Cardiac muscle cell (in vitro differentiated cells and primary cell): ENCODE results near the gene HSD17B1. TPM values are rescaled to one million over a fixed set of nuclear protein-coding genes. Genes with fewer than 3 reads are reported as not detected.

Experiments
- DNase-seq, 2 donors: peaks; one replicate each; pipeline versions ENCODE4 v3.0.0 to v3.0.0-alpha.2; 2010 to 2017; ENCODE audit warnings: low read depth in 1 of 2, low spot score in 1 of 2
- H3K27ac ChIP-seq: fragments of 200-600 bp; sonication (generic); 2 replicates; pipeline ENCODE4 v1.5.1; 2016
- H3K27me3 ChIP-seq: fragments of 200-600 bp; sonication (generic); 2 replicates; pipeline ENCODE4 v1.6.0; 2016; ENCODE audit warnings: control low read depth
- H3K36me3 ChIP-seq: fragments of 200-600 bp; sonication (generic); 2 replicates; pipeline ENCODE4 v1.5.1; 2016; ENCODE audit warnings: control low read depth
- H3K4me1 ChIP-seq: fragments of 200-600 bp; sonication (generic); 2 replicates; pipeline ENCODE4 v1.8.1; 2017; ENCODE audit warnings: low read depth, mild to moderate bottlenecking, mixed run types
- H3K4me3 ChIP-seq: fragments of 200-600 bp; sonication (generic); 2 replicates; pipeline ENCODE4 v1.5.1; 2016; ENCODE audit warnings: mild to moderate bottlenecking
- H3K9me3 ChIP-seq: fragments of 200-600 bp; sonication (generic); 2 replicates; pipeline ENCODE4 v1.5.1; 2017; ENCODE audit warnings: low read depth, mild to moderate bottlenecking, control low read depth
- CTCF ChIP-seq: IDR thresholded peaks from 2 replicates; pipeline ENCODE4 v1.5.1; 2012; ENCODE audit warnings: low read depth, mild to moderate bottlenecking, low read length
- polyA plus RNA-seq: library from polyadenylated mRNA; unstranded; fragments of >200 nt; fragmentation: Nextera tagmentation; extraction: Ambion mirVana; gene quantifications from 2 replicates; pipeline ENCODE4 v1.2.1, GENCODE V29; 2016
- total RNA-seq: library from RNA; depleted of rRNA; stranded (reverse); fragments of >200 nt; gene quantifications from 2 replicates; pipeline ENCODE4 v1.2.3, GENCODE V29; 2016

Gene HSD17B1
- total and polyA plus RNA-seq, 2 experiments from 2014 or later, result 3.0 to 6.0 TPM

GRCh38 chr17:42512246-42512645 is 40.5 kb upstream of the HSD17B1 start:
- Histone ChIP-seq H3K27ac (no peak overlapping the region), H3K27me3 (no peaks in the 10 kb centered on the region), H3K9me3 (no peaks in the 10 kb centered on the region), H3K36me3 (peaks cover 8% of the 10 kb centered on the region), H3K4me1 (peaks cover 7% of the 10 kb centered on the region), H3K4me3 (no peak overlapping the region)
- no peak for DNase-seq
- no peak for TF ChIP-seq CTCF

GRCh38 chr17:42512733-42513251 is 39.9 kb upstream of the HSD17B1 start:
- H3K4me3 ChIP-seq, result no peak overlapping the region
- TF ChIP-seq CTCF, result no peak
- peaks cover 8% of the 10 kb centered on the region for H3K36me3 ChIP-seq
- H3K9me3 ChIP-seq, result no peaks in the 10 kb centered on the region
- DNase-seq, result peak in 1 of 2 donors; percentile 46
- no peaks in the 10 kb centered on the region for H3K27me3 ChIP-seq
- no peak overlapping the region for H3K27ac ChIP-seq
- peaks cover 5% of the 10 kb centered on the region for H3K4me1 ChIP-seq

- H3K4me3 ChIP-seq, result no peak overlapping the region
- H3K36me3 ChIP-seq, result peaks cover 8% of the 10 kb centered on the region
- no peaks in the 10 kb centered on the region for H3K27me3 ChIP-seq
- TF ChIP-seq CTCF, result no peak
- no peak overlapping the region for H3K27ac ChIP-seq
- peaks cover 10% of the 10 kb centered on the region for H3K4me1 ChIP-seq
- no peaks in the 10 kb centered on the region for H3K9me3 ChIP-seq
- no peak for DNase-seq
Measured at GRCh38 chr17:42513686-42514085, 39.0 kb upstream of the HSD17B1 start.

- H3K27ac ChIP-seq, result no peak overlapping the region
- no peak for TF ChIP-seq CTCF
- peaks cover 3% of the 10 kb centered on the region for H3K36me3 ChIP-seq
- no peak for DNase-seq
- no peak overlapping the region for H3K4me3 ChIP-seq
- no peaks in the 10 kb centered on the region for H3K27me3 ChIP-seq
- no peaks in the 10 kb centered on the region for H3K9me3 ChIP-seq
- peaks cover 15% of the 10 kb centered on the region for H3K4me1 ChIP-seq
Measured at GRCh38 chr17:42514279-42514678, 38.4 kb upstream of the HSD17B1 start.

- H3K4me3 ChIP-seq, result no peak overlapping the region
- no peaks in the 10 kb centered on the region for H3K27me3 ChIP-seq
- H3K36me3 ChIP-seq, result no peaks in the 10 kb centered on the region
- H3K4me1 ChIP-seq, result peaks cover 21% of the 10 kb centered on the region
- no peak overlapping the region for H3K27ac ChIP-seq
- no peaks in the 10 kb centered on the region for H3K9me3 ChIP-seq
- no peak for TF ChIP-seq CTCF
- no peak for DNase-seq
Measured at GRCh38 chr17:42514867-42515266, 37.9 kb upstream of the HSD17B1 start.
